NT2/D1 (cell line): ENCODE measurements around the gene SDC1.

ENCODE experiments used
- SUZ12 ChIP-seq: IDR thresholded peaks from 2 replicates; pipeline ENCODE4 v1.6.1; 2011; ENCODE audit not compliant: insufficient read length, insufficient read depth; ENCODE audit errors: extremely low read depth
- YY1 ChIP-seq: IDR thresholded peaks from 2 replicates; pipeline ENCODE4 v1.6.1; 2011; ENCODE audit not compliant: insufficient read length, insufficient read depth
- ZNF274 ChIP-seq: IDR thresholded peaks from 2 replicates; pipeline ENCODE4 v1.6.1; 2011; ENCODE audit warnings: mild to moderate bottlenecking, low read depth, low read length

DNA sequence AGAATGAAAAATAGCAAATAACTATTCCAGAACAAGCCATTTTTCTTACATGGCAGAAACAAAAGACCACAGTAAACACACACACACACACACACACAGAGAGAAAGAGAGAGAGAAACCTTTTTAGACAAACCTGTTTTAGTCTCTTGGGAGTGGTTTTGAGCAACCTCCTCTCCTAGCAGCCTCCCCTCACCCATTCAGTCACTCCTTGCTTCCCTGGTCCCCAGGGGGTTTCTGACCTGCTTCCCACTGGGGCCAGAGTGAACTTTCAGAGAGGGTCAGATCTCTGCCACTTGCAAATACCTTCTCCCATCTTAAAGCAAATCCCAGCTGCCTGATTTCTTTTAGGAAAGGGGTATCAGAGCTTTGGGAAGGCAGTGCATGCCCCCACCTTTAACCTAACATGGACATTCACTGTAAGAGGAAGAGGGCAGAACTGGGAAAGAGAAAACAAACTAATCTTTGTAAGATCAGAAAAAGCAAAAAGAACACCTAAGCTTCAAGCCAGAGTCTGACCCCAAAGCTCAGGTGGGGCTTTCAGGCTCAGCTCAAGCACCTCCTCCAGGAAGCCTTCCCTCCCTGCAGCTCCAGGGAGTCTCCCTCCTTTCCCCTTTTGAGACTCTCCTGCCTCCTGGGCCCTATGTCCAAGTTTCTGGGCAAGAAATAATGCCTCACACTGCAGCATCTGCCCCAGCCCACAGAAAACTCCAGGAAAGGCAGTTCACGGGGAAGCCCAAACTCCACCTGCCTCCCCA is 2.7 kb downstream of the SDC1 start:
- TF ChIP-seq YY1: no peak
- TF ChIP-seq SUZ12: no peak
- TF ChIP-seq ZNF274: no peak
